SK-N-SH (cell line): ENCODE results near the gene LRIG1. TPM values are rescaled to one million over a fixed set of nuclear protein-coding genes. Genes with fewer than 3 reads are reported as not detected.
"Not testable (repeated sequence)": the region's sequence is repeated elsewhere in the genome, so short reads cannot be mapped to it uniquely, and the experiment has no call there.

Source experiments
- CTCF ChIA-PET: fragments of 300-600, 350-600 bp; formaldehyde crosslinking; extraction: SDS; loops from one replicate; lab custom pipeline; 2021; lab: Yijun Ruan, JAX
- POLR2A ChIA-PET: fragments of 350-600 bp; sonication (Branson Sonifier 250); formaldehyde crosslinking; extraction: SDS; loops from one replicate; lab custom pipeline; 2020; ENCODE audit warnings: antibody characterized with exemption, inconsistent platforms; lab: Yijun Ruan, JAX
- DNase-seq: peaks from one replicate; pipeline ENCODE4 v3.0.0; 2012
- H2AFZ ChIP-seq: fragments of 200-600 bp; sonication (generic); 2 replicates; pipeline ENCODE4 v1.8.1; 2016; ENCODE audit warnings: antibody characterized with exemption, mild to moderate bottlenecking, low read depth
- H3F3A ChIP-seq: fragments of 200-600 bp; sonication (generic); replicated peaks from 2 replicates; pipeline ENCODE3; 2016; ENCODE audit warnings: antibody characterized with exemption, mild to moderate bottlenecking; ENCODE audit not compliant: insufficient read depth
- H3K27ac ChIP-seq, 2 experiments: fragments of 200-500 bp in 1 of 2; fragments of 200-600 bp in 1 of 2; sonication (Bioruptor generic) in 1 of 2; sonication (generic), shearing (Covaris generic) in 1 of 2; 2 replicates each; pipeline versions ENCODE4 v1.5.1 to v1.6.1; 2014 to 2016; ENCODE audit warnings: low read depth in 2 of 2, inconsistent platforms in 1 of 2, low read length in 1 of 2, mild to moderate bottlenecking in 1 of 2, mixed read lengths in 1 of 2
- H3K27me3 ChIP-seq: fragments of 200-600 bp; sonication (generic), shearing (Covaris generic); 2 replicates; pipeline ENCODE4 v1.6.1; 2016; ENCODE audit warnings: mixed run types; ENCODE audit not compliant: insufficient read depth
- H3K36me3 ChIP-seq, 2 experiments: fragments of 200-500 bp in 1 of 2; fragments of 200-600 bp in 1 of 2; sonication (Bioruptor generic) in 1 of 2; sonication (generic) in 1 of 2; replicated peaks in 1 of 2; 2 replicates each; pipeline versions ENCODE3 to v1.5.1; 2014 to 2016; ENCODE audit warnings: low read length in 1 of 2, mild to moderate bottlenecking in 1 of 2; ENCODE audit not compliant: insufficient read depth in 2 of 2, control insufficient read depth in 1 of 2
- H3K4me1 ChIP-seq, 2 experiments: fragments of 200-500 bp in 1 of 2; fragments of 200-600 bp in 1 of 2; sonication (Bioruptor generic) in 1 of 2; sonication (generic), shearing (Covaris generic) in 1 of 2; 2 replicates each; pipeline versions ENCODE4 v1.5.1 to v1.6.1; 2014 to 2016; ENCODE audit warnings: low read depth in 1 of 2, low read length in 1 of 2, mixed run types in 1 of 2; ENCODE audit not compliant: insufficient read depth in 2 of 2, control insufficient read depth in 1 of 2
- H3K4me2 ChIP-seq: fragments of 200-600 bp; sonication (generic), shearing (Covaris generic); 2 replicates; pipeline ENCODE4 v1.6.1; 2017; ENCODE audit warnings: mixed run types
- H3K4me3 ChIP-seq, 2 experiments: fragments of 200-500 bp in 1 of 2; fragments of 200-600 bp in 1 of 2; sonication (Bioruptor generic) in 1 of 2; sonication (generic), shearing (Covaris generic) in 1 of 2; 2 replicates each; pipeline versions ENCODE4 v1.5.1 to v1.8.1; 2014 to 2016; ENCODE audit warnings: low read depth in 2 of 2, inconsistent platforms in 1 of 2, low read length in 1 of 2, mild to moderate bottlenecking in 1 of 2, mixed read lengths in 1 of 2, moderate library complexity in 1 of 2
- H3K79me2 ChIP-seq: fragments of 200-600 bp; sonication (generic); 2 replicates; pipeline ENCODE4 v1.8.1; 2017; ENCODE audit warnings: mild to moderate bottlenecking; ENCODE audit not compliant: insufficient read depth
- H3K9ac ChIP-seq: fragments of 200-600 bp; sonication (generic); 2 replicates; pipeline ENCODE4 v1.6.1; 2017; ENCODE audit warnings: mixed run types
- H3K9me2 ChIP-seq: fragments of 200-600 bp; sonication (generic); 2 replicates; pipeline ENCODE4 v1.6.1; 2017; ENCODE audit warnings: mixed run types
- H3K9me3 ChIP-seq: fragments of 200-600 bp; sonication (generic); 2 replicates; pipeline ENCODE4 v1.6.1; 2017; ENCODE audit warnings: mixed run types, mild to moderate bottlenecking, moderate library complexity
- H4K20me1 ChIP-seq: fragments of 200-600 bp; sonication (generic); 2 replicates; pipeline ENCODE4 v1.6.1; 2017; ENCODE audit warnings: mild to moderate bottlenecking, mixed run types; ENCODE audit not compliant: insufficient read depth
- CTCF ChIP-seq: fragments of 200-600 bp; sonication (generic); IDR thresholded peaks from 2 replicates; pipeline ENCODE4 v1.6.1; 2017; ENCODE audit warnings: antibody characterized with exemption, mild to moderate bottlenecking, moderate library complexity
- EZH2phosphoT487 ChIP-seq: fragments of 200-600 bp; sonication (generic); IDR thresholded peaks from 2 replicates; pipeline ENCODE4 v1.6.1; 2017; ENCODE audit warnings: low read depth, mixed run types, mild to moderate bottlenecking, antibody characterized with exemption, moderate library complexity, borderline replicate concordance
- FOSL2 ChIP-seq: IDR thresholded peaks from 2 replicates; pipeline ENCODE4 v1.4.0; 2012; ENCODE audit warnings: low read depth, mild to moderate bottlenecking, moderate library complexity, borderline replicate concordance
- GATA2 ChIP-seq: sonication (generic); formaldehyde crosslinking; IDR thresholded peaks from 2 replicates; pipeline ENCODE4 v1.5.0; 2020; ENCODE audit warnings: mild to moderate bottlenecking, missing genetic modification reagents
- IRF3 ChIP-seq: fragments of 150-350 bp; IDR thresholded peaks from 2 replicates; pipeline ENCODE4 v1.6.1; 2016; ENCODE audit warnings: mild to moderate bottlenecking, low read depth, low read length
- JUND ChIP-seq: IDR thresholded peaks from 2 replicates; pipeline ENCODE4 v1.4.0; 2012
- MAX ChIP-seq: IDR thresholded peaks from 2 replicates; pipeline ENCODE4 v1.4.0; 2012; ENCODE audit warnings: low read depth
- WGBS: methylation state at CpG from one replicate; pipeline ENCODE4 v1.1.6; 2017; ENCODE audit warnings: low lambda C conversion rate; 5-methylcytosine and 5-hydroxymethylcytosine counted together
- polyA plus RNA-seq, 3 experiments: library from polyadenylated mRNA; depleted of rRNA; stranded (reverse); fragments of >200 nt; gene quantifications; 2 replicates each; pipeline ENCODE4 v1.2.3, GENCODE V29; 2012

Gene LRIG1
- polyA plus RNA-seq, 1 of the 3 experiments (the other 2 are of a cell fraction), result 1.7 TPM

- H4K20me1 ChIP-seq, result no peaks in the 10 kb centered on the region
- H3K79me2 ChIP-seq, result no peaks in the 10 kb centered on the region
- no peak overlapping the region for H3K9ac ChIP-seq
- no peak overlapping the region for H3K4me3 ChIP-seq
- H3F3A ChIP-seq, result no peaks in the 10 kb centered on the region
- no peaks in the 10 kb centered on the region for H3K36me3 ChIP-seq
- peaks cover 6 to 10% of the 10 kb centered on the region in 2 experiments; a peak in 3 of 4 replicates for H3K4me1 ChIP-seq
- CTCF ChIA-PET, result interaction anchor here (1.9 kb wide), 1 partner anchor 15 kb away, joined by 7 read pairs; no protein-coding TSS in a partner anchor
- no peaks in the 10 kb centered on the region for H3K9me3 ChIP-seq
- TF ChIP-seq JUND (no peak), MAX (no peak), IRF3 (no peak), FOSL2 (no peak), CTCF (no peak), GATA2 (CRISPR knock-in tag) (no peak), EZH2phosphoT487 (no peak)
- no peak overlapping the region for H3K4me2 ChIP-seq
- POLR2A ChIA-PET, result no interaction called here
- H3K9me2 ChIP-seq, result no peaks in the 10 kb centered on the region
- H3K27ac ChIP-seq, result no peak overlapping the region
- H3K27me3 ChIP-seq, result no peaks in the 10 kb centered on the region
- 46% methylated on average over 3 of the region's 3 CpGs for WGBS
- no peak overlapping the region for H2AFZ ChIP-seq
- no peak for DNase-seq
Measured at GRCh38 chr3:66423791-66424190, 77.0 kb downstream of the LRIG1 start.

GRCh38 chr3:66421893-66422292, 78.9 kb downstream of the LRIG1 start:
- H3K27me3 ChIP-seq, POLR2A ChIA-PET, H3K4me3 ChIP-seq: not testable (repeated sequence)

GRCh38 chr3:66421144-66421543, 79.7 kb downstream of the LRIG1 start:
- 100% methylated on average over 1 of the region's 3 CpGs for WGBS
- H3K27ac ChIP-seq, H3K27me3 ChIP-seq, H3K79me2 ChIP-seq, H3K4me3 ChIP-seq, H2AFZ ChIP-seq, H3K4me2 ChIP-seq, POLR2A ChIA-PET, H3K4me1 ChIP-seq, H3F3A ChIP-seq, H3K9me3 ChIP-seq, DNase-seq, H3K36me3 ChIP-seq, H4K20me1 ChIP-seq, H3K9ac ChIP-seq, H3K9me2 ChIP-seq: not testable (repeated sequence)
- CTCF ChIA-PET, result interaction anchor here (1.2 kb wide), 1 partner anchor 13 kb away, joined by 5 read pairs; no protein-coding TSS in a partner anchor

More at GRCh38 chr3:66421893-66422292, 78.9 kb downstream of the LRIG1 start:
- not testable (repeated sequence) for H3K36me3 ChIP-seq, H3K9ac ChIP-seq, H3K4me1 ChIP-seq, H3K9me2 ChIP-seq, H3K9me3 ChIP-seq, H3F3A ChIP-seq, H2AFZ ChIP-seq, H3K79me2 ChIP-seq, H3K4me2 ChIP-seq, DNase-seq, H3K27ac ChIP-seq, H4K20me1 ChIP-seq
- 100% methylated on average over 1 of the region's 3 CpGs for WGBS
- CTCF ChIA-PET, result interaction anchor here (1.2 kb wide), 1 partner anchor 14 kb away, joined by 5 read pairs; no protein-coding TSS in a partner anchor
